ENCODE data around the gene CSF1. TPM values are rescaled to one million over a fixed set of nuclear protein-coding genes. Genes with fewer than 3 reads are reported as not detected.

Gene CSF1
- total and polyA plus RNA-seq, 9 donors = 13.1 to 57.6 (median 44.3) TPM

- Histone ChIP-seq H3K27ac (no peak overlapping the region), H3K9me3 (no peaks in the 10 kb centered on the region), H3K27me3 (no peaks in the 10 kb centered on the region), H3K4me3 (no peak overlapping the region), H3K4me1 (ENCODE audit: insufficient read depth) (peaks cover 11% of the 10 kb centered on the region), H3K36me3 (no peaks in the 10 kb centered on the region)
- intact Hi-C loops (cut with DNase I) = no loop called here
- TF ChIP-seq EP300 (IDR thresholded peaks at IDR 0.05) = no peak
- TF ChIP-seq, protein P1, sequence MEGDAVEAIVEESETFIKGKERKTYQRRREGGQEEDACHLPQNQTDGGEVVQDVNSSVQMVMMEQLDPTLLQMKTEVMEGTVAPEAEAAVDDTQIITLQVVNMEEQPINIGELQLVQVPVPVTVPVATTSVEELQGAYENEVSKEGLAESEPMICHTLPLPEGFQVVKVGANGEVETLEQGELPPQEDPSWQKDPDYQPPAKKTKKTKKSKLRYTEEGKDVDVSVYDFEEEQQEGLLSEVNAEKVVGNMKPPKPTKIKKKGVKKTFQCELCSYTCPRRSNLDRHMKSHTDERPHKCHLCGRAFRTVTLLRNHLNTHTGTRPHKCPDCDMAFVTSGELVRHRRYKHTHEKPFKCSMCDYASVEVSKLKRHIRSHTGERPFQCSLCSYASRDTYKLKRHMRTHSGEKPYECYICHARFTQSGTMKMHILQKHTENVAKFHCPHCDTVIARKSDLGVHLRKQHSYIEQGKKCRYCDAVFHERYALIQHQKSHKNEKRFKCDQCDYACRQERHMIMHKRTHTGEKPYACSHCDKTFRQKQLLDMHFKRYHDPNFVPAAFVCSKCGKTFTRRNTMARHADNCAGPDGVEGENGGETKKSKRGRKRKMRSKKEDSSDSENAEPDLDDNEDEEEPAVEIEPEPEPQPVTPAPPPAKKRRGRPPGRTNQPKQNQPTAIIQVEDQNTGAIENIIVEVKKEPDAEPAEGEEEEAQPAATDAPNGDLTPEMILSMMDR (IDR thresholded peaks at IDR 0.05) = no peak
- no peak for TF ChIP-seq POLR2A (IDR thresholded peaks at IDR 0.05)
- 16 to 26% (median 19%) methylated on average over 7 of the region's 7 CpGs for WGBS, 3 donors
- no peak for DNase-seq
Observed at GRCh38 chr1:109959974-109960744, 49.5 kb downstream of the CSF1 start.

DNA sequence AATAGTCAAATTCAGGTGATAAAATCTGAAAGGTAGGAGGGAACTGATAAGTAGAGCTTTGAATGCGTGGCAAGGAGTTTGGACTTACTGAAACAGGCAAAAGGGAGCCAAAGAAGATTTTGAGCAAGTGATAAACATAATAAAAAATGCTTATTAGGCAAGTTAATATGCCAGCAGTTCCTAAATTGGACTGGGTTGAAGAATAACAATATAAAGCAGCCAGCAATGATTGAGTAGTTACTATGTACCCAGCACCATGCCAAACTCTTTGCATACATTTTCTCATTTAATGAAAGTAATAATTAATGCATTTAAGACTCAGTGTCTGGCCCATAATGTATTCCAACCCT lies 50.1 kb downstream of the CSF1 start:
- H3K27ac ChIP-seq = no peak overlapping the region
- H3K36me3 ChIP-seq = no peaks in the 10 kb centered on the region
- H3K27me3 ChIP-seq = no peaks in the 10 kb centered on the region
- no peak for DNase-seq
- intact Hi-C loops (cut with DNase I) = no loop called here
- H3K4me1 ChIP-seq (ENCODE audit: insufficient read depth) = peaks cover 11% of the 10 kb centered on the region
- H3K4me3 ChIP-seq = no peak overlapping the region
- no peaks in the 10 kb centered on the region for H3K9me3 ChIP-seq
- WGBS, 3 donors = 18 to 66% (median 48%) methylated on average over 1 of the region's 1 CpG
- TF ChIP-seq, protein P1 (IDR thresholded peaks at IDR 0.05) = no peak
- TF ChIP-seq EP300 (IDR thresholded peaks at IDR 0.05) (no peak), POLR2A (IDR thresholded peaks at IDR 0.05) (no peak)

DNA sequence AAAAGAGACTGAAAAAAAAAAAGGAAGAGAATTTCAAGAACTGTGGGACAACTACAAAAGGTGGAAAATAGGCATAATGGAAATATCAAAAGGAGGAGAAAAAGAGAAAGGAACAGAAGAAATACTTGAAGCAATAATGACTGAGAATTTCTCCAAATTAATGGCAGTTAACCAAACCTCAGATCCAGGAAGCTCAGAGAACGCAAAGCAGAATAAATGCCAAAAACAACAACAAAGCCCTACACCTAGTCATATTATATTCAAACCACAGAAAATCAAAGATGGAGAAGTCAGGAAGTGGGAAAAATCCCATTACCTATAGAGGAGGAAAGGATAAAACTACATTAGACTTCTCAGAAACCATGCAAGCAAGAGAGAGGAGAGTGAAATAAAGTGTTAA lies 53.2 kb downstream of the CSF1 start:
- Histone ChIP-seq H3K4me1 (ENCODE audit: insufficient read depth) (peaks cover 11% of the 10 kb centered on the region), H3K27ac (no peak overlapping the region), H3K9me3 (no peaks in the 10 kb centered on the region), H3K4me3 (no peak overlapping the region), H3K27me3 (no peaks in the 10 kb centered on the region), H3K36me3 (no peaks in the 10 kb centered on the region)
- TF ChIP-seq POLR2A (IDR thresholded peaks at IDR 0.05) (no peak), EP300 (IDR thresholded peaks at IDR 0.05) (no peak)
- TF ChIP-seq, protein P1 (IDR thresholded peaks at IDR 0.05) = no peak
- 54 to 77% (median 71%) methylated on average over 1 of the region's 1 CpG for WGBS, 3 donors
- no peak for DNase-seq
- intact Hi-C loops (cut with DNase I) = no loop called here

GRCh38 chr1:109969146-109969829 lies 58.6 kb downstream of the CSF1 start:
- Histone ChIP-seq H3K27ac (no peak overlapping the region), H3K27me3 (no peaks in the 10 kb centered on the region), H3K4me3 (no peak overlapping the region), H3K36me3 (no peaks in the 10 kb centered on the region), H3K9me3 (no peaks in the 10 kb centered on the region), H3K4me1 (ENCODE audit: insufficient read depth) (no peaks in the 10 kb centered on the region)
- intact Hi-C loops (cut with DNase I) = no loop called here
- 95 to 98% (median 98%) methylated on average over 3 of the region's 3 CpGs for WGBS, 3 donors
- TF ChIP-seq POLR2A (IDR thresholded peaks at IDR 0.05) (no peak), EP300 (IDR thresholded peaks at IDR 0.05) (no peak)
- TF ChIP-seq, protein P1 (IDR thresholded peaks at IDR 0.05) = no peak
- no peak for DNase-seq

All from ovary (tissue), 9 donors.